GM18520 (cell line): ENCODE data around the gene DES.

Source experiments
- ATAC-seq: cut with Tn5 transposase; IDR thresholded peaks from one replicate; pipeline ENCODE4 v1.9.1; 2021; ENCODE audit not compliant: unreplicated experiment

The DES gene

GRCh38 chr2:219470429-219470828 is 52.3 kb downstream of the DES start:
- no peak for ATAC-seq

GRCh38 chr2:219471476-219472371 is 53.5 kb downstream of the DES start:
- ATAC-seq, result no peak

GRCh38 chr2:219472629-219473187 is 54.5 kb downstream of the DES start:
- no peak for ATAC-seq

- no peak for ATAC-seq
These were observed 55.3 kb downstream of the DES start for GRCh38 chr2:219473511-219473910.

- ATAC-seq, result no peak
These were observed 56.3 kb downstream of the DES start for GRCh38 chr2:219474285-219475060.

DNA sequence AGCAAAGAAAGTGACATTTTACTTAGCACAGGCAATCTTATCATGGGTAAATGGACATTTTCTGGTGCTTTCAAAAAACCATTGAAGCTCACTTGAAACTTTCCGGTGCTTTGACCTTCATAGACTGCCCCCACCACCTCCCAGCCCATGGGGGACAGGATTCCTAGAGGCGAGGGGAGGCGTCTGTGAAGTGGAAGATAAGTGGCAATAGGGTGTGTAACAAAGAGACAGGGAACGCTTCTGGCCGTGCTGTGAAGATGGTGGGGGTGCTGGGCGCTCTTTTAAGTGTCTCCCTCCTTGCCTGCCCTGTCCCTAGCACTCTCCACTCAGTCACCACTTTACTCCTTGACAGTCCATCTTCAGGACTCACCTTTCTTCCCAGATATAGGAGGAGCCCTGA is 57.1 kb downstream of the DES start:
- no peak for ATAC-seq

DNA sequence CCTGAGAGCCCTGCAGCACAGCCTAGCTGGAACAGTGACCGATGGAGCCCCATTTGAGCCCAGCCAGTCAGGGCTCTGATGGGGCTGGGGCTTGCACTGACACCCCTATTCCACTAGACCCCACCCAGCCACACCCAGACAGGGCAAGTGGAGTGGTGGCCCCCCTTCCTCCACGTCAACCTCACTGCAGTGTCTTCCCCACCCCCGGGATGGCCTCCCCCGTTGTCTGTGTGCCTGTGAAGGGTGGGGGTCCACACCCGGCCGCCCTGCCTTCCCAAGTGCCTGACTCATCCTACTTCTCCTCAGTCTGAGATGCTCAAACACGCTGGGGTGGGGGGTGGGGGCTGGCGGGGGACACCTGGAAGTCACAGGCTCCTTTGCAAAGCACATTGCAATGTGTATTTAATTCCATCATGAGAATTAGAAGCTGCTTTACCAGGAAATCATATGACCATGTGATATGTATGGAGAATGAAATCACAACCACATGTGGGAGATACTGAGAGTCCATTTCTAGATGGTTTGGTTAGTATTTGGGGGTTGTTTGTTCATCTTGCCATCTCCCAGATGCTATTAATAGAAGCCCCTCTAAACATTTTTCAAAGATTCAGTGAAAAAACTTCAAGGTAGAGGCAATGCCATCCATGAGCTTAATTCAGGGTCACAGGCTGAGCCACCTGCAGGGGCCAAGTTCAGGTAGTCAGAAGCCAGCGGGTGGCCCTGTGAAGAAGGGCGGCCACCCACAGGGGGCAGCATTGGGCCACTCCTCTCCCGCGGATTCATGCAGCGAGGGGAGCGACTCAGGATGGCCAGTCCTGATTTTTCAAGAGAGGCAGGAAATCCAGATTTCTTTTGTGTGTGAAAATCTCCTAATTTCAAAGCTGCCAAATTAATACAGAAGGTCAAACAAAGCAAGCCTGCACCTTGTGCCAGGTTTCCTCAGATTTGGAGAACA is 57.8 kb downstream of the DES start:
- ATAC-seq, result no peak
